ENCODE results near the gene KLF14.

The KLF14 gene

DNA sequence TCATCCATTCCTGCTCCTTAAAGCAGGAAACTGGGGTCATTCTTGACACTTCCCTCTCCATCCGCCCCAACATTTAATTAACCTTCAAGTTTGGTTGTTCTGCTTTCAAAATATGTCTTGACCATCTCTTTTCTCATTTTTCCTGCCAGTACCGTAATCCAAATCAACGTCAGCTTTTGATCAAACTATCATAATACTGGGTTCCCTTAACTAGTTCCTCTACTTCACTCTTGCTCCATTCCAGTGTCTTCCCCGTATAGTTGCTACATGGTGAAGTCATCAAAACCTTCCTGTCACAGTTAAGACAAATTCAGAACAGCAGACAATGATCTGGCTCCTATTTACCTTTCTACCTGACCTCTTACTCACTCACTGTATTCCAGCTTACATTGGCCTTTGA, 6.6 kb upstream of the KLF14 start:
- no peak overlapping the region for H3K4me3 ChIP-seq (ENCODE audit: low read length)
- H3K27me3 ChIP-seq (ENCODE audit: insufficient read depth, low read length), result peaks cover 28% of the 10 kb centered on the region
- H2AFZ ChIP-seq (ENCODE audit: low read depth, low read length), result no peak overlapping the region
- no peaks in the 10 kb centered on the region for H3K9me3 ChIP-seq (ENCODE audit: low read length)
- H3K36me3 ChIP-seq (ENCODE audit: insufficient read depth, low read length), result no peaks in the 10 kb centered on the region
- no peaks in the 10 kb centered on the region for H3K4me1 ChIP-seq (ENCODE audit: insufficient read depth, low read length)

DNA sequence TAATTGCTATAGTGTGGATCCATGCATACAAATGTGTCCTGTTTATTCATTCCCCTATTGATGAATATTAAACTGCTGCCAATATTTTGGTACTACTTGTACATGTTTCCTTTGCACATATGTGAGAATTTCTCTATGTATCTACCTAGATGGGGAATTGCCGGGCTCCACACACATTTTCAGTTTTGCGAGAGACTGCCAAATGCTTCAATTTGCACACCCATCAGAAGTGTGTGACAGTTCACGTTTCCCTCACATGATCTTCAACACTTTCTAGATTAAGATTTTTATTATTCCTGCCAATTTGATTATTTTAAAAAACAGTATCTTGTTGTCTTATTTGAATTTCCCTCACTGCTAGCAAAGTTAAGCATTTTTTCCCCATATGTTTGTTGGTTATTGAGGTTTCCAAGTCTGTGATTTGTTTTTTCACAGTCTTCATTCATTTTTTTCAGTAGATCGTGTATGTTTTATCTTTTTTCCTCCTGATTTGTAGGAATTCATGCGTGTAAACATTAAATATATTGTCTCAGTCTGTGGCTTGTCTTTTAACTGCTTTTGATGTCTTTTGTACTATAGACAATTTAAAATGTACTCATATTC, 2.4 kb upstream of the KLF14 start:
- H3K4me1 ChIP-seq (ENCODE audit: insufficient read depth, low read length), result no peaks in the 10 kb centered on the region
- no peak overlapping the region for H2AFZ ChIP-seq (ENCODE audit: low read depth, low read length)
- H3K9me3 ChIP-seq (ENCODE audit: low read length), result peaks cover 13% of the 10 kb centered on the region
- H3K36me3 ChIP-seq (ENCODE audit: insufficient read depth, low read length), result no peaks in the 10 kb centered on the region
- peaks cover 45% of the 10 kb centered on the region for H3K27me3 ChIP-seq (ENCODE audit: insufficient read depth, low read length)
- H3K4me3 ChIP-seq (ENCODE audit: low read length), result no peak overlapping the region

DNA sequence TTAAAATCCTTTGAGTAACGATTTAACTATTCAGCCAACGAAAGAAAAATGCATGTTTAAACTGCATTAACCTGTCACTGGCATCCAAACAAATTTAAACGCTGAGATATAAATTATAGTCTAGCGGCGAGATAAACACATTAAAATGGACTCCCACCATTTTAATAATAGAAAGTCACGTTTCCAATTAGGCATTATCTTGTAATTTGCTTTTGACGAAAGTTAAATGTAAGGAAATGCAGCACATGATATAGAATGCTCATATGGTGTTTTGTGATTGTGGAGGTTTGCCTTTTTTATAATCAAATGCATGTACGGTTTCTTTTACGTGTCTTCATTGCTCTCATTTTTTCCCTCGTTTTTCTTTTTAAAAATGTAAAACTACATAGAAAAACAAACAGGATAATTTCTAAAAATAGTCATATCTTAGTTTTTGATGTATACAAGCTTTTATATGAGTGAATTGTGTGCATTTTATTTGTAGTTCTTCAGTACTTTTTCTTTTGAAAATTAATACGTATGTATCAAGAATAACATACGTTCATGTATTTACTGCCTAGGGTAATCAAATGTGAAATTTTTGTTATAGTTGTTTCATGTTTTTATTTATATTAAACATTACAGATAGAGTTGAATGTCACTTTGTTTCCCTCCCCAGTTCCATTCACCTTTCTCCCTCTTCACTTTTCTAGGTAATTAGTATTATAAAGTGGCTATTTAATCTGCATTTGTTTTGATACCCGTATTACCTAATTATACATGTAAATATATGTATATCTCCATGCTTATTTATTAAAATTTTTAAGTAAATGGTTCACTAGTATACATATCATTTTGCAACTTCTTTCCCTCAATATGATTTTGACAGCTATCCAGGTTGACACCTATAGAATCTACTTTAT, 1.1 kb upstream of the KLF14 start:
- Histone ChIP-seq H3K36me3 (ENCODE audit: insufficient read depth, low read length) (no peaks in the 10 kb centered on the region), H2AFZ (ENCODE audit: low read depth, low read length) (no peak overlapping the region), H3K9me3 (ENCODE audit: low read length) (peaks cover 17% of the 10 kb centered on the region), H3K4me1 (ENCODE audit: insufficient read depth, low read length) (no peaks in the 10 kb centered on the region), H3K4me3 (ENCODE audit: low read length) (peak overlapping the region; percentile 47), H3K27me3 (ENCODE audit: insufficient read depth, low read length) (peaks cover 46% of the 10 kb centered on the region)

DNA sequence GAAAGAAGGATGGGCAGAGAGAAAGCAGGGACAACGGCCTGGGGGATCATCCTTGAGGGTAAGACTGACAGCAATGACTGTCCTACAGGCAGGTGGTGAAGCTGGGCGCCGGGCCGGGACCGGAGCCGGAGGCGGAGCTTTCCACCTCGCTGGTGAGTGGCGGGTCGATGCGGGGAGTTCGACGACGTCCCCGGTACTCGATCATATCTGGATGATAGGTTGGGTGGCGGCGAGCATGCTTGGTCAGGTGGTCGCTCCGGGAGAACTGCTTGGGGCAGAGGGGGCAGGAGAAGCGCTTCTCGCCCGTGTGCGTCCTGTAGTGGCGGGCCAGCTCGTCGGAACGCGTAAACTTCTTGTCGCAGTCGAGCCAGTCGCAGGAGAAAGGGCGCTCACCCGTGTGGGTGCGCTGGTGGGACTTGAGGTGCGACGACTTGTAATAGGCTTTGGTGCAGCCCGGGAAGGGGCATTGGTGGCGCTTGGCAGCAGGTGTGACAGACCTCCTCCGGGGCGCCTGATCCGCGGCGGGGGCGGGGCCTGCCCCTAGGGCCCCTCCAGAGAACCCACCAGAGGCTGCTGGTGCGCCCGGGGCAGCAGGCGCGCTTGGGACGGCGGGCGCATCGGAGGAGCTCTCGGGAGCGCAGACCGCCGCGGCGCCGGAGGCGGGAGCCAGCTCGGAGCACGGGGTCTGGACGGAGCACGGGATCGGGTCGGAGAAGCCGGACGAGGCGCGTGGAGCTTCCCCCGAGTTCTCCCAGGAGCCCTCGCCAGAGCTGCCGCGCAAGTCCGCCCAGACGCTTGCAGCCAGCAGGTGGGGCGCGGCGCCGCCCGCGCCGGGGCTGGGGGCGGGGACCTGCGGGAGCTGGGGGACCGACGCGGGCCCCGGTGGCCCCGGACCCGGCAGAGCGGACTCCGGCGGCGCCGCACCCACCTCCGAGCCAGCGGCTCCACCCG, 752 bp downstream of the KLF14 start:
- H2AFZ ChIP-seq (ENCODE audit: low read depth, low read length), result peak overlapping the region; percentile 78
- peaks cover 44% of the 10 kb centered on the region for H3K27me3 ChIP-seq (ENCODE audit: insufficient read depth, low read length)
- H3K9me3 ChIP-seq (ENCODE audit: low read length), result peaks cover 17% of the 10 kb centered on the region

DNA sequence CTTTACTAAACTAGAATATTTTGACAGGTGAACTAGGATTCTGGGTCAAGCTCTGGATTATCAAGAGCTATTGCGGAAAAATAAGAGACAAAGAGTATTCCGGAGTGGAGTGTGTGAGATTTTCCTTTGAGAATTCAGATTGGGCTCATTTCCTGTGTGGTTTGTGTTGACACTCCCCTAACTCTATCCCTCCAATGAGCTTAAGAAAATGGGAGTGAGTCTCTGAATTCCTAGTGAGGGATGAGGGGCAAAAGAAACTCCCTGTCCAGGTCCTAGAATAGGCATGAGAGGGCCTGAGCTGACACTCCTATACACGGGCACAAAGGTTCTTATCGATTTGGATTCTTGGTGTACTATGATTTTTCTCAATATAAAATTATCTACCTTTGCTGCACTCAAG, 10.2 kb downstream of the KLF14 start:
- Histone ChIP-seq H3K36me3 (ENCODE audit: insufficient read depth, low read length) (no peaks in the 10 kb centered on the region), H3K4me3 (ENCODE audit: low read length) (no peak overlapping the region), H2AFZ (ENCODE audit: low read depth, low read length) (no peak overlapping the region), H3K9me3 (ENCODE audit: low read length) (no peaks in the 10 kb centered on the region), H3K27me3 (ENCODE audit: insufficient read depth, low read length) (no peaks in the 10 kb centered on the region), H3K4me1 (ENCODE audit: insufficient read depth, low read length) (peaks cover 4% of the 10 kb centered on the region)

More for the DNA sequence above, 752 bp downstream of the KLF14 start:
- H3K36me3 ChIP-seq (ENCODE audit: insufficient read depth, low read length), result no peaks in the 10 kb centered on the region
- H3K4me1 ChIP-seq (ENCODE audit: insufficient read depth, low read length), result no peaks in the 10 kb centered on the region
- H3K4me3 ChIP-seq (ENCODE audit: low read length), result peak overlapping the region; percentile 47

DNA sequence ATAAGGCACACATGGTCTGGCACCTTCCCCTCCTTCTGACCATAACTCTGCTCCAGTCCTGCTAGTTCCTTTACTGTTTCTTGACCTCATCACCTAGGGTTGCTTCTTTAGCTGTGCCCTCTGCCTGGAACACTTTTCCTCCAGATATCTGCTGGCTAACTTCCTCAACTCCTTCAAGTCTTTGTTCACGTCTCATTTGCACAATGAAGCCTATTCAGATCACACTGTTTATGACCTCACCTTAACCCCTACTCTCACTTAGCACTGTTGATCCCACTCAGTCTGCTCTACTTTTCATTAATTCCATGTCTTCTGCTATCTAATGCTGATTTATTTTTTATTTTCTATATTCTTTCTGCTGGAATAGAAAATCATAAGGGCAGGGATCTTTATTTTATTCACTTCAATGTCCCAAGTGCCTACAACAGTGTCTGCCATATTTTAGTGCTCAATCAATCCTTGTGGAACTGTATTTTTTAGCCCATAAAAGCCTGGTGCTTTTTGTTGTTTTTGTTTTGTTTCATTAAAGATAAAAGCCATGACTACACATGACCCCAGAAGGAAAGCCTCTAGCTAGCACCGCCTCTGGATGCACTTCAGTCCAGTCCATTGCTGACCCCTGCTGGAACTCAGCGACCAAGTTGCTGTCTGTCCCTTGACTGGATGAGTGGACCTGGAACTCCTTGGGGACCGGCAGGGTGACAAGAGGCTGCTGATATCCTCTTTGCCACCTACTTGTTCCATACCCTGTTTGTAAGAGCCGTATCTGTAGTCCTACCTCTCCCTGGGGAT, 12.3 kb downstream of the KLF14 start:
- H2AFZ ChIP-seq (ENCODE audit: low read depth, low read length), result no peak overlapping the region
- H3K4me3 ChIP-seq (ENCODE audit: low read length), result no peak overlapping the region
- peaks cover 4% of the 10 kb centered on the region for H3K4me1 ChIP-seq (ENCODE audit: insufficient read depth, low read length)

DNA sequence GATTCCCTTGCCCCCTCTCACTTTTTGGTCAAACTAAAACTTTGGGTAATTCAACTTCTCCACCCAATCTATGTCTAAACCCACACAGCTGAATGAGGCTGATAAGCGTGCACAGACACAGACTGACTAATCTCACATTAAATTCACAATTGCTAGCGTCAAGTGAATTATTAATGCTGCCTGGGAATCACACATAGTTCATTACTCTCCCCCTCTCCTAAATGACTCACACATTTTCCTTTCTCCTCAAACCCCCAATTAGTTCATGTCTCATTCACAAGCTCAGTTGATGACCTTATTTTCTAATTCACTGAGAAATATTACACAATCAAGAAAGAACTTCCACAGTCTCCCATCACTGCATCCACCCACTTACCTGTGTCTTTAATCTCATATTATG, 14.5 kb downstream of the KLF14 start:
- Histone ChIP-seq H3K9me3 (ENCODE audit: low read length) (no peaks in the 10 kb centered on the region), H3K27me3 (ENCODE audit: insufficient read depth, low read length) (no peaks in the 10 kb centered on the region), H3K36me3 (ENCODE audit: insufficient read depth, low read length) (no peaks in the 10 kb centered on the region), H2AFZ (ENCODE audit: low read depth, low read length) (no peak overlapping the region), H3K4me1 (ENCODE audit: insufficient read depth, low read length) (peaks cover 4% of the 10 kb centered on the region), H3K4me3 (ENCODE audit: low read length) (no peak overlapping the region)

More for the DNA sequence above, 12.3 kb downstream of the KLF14 start:
- no peaks in the 10 kb centered on the region for H3K27me3 ChIP-seq (ENCODE audit: insufficient read depth, low read length)
- no peaks in the 10 kb centered on the region for H3K36me3 ChIP-seq (ENCODE audit: insufficient read depth, low read length)
- H3K9me3 ChIP-seq (ENCODE audit: low read length), result no peaks in the 10 kb centered on the region

DNA sequence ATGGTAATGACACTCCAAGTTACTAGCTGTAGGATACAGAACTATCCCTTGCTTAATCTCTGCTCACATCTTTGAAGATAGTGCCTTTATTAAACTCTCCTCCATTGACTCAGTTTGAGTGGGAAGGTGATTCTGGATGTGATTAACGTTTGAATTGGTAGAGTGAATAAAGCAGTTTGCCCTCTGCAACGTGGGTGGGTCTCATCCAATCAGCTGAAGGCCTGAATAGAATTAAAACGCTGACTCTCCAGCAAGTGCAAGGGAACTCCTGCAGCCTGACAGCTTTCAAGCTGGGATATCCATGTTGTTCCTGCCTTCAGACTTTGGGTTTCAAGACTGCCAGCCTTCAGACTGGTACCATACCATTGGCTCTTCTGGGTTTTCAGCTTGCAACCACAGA, 21.6 kb downstream of the KLF14 start:
- Histone ChIP-seq H3K9me3 (ENCODE audit: low read length) (no peaks in the 10 kb centered on the region), H2AFZ (ENCODE audit: low read depth, low read length) (no peak overlapping the region), H3K4me1 (ENCODE audit: insufficient read depth, low read length) (no peaks in the 10 kb centered on the region), H3K36me3 (ENCODE audit: insufficient read depth, low read length) (no peaks in the 10 kb centered on the region), H3K27me3 (ENCODE audit: insufficient read depth, low read length) (no peaks in the 10 kb centered on the region), H3K4me3 (ENCODE audit: low read length) (no peak overlapping the region)

DNA sequence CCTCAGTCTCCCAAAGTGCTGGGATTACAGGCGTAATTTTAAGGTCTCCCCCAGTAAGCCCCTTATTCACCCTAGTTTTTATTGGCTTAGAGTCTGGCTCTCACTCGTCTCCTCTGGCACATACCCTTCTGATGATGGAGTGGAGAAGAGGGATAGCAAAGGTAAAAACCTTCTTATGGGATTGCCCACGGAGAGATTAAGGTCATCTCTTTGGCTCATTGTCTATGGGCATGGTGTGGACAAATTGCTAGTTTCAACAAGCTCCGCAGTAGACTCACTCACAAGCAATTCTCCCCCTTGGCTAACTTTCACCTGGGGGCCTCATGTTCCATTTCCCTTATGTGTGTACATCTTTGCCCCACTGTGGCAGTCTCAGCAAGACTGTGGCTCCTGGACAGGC, 25.2 kb downstream of the KLF14 start:
- Histone ChIP-seq H3K36me3 (ENCODE audit: insufficient read depth, low read length) (no peaks in the 10 kb centered on the region), H3K27me3 (ENCODE audit: insufficient read depth, low read length) (no peaks in the 10 kb centered on the region), H2AFZ (ENCODE audit: low read depth, low read length) (no peak overlapping the region), H3K4me3 (ENCODE audit: low read length) (no peak overlapping the region), H3K9me3 (ENCODE audit: low read length) (no peaks in the 10 kb centered on the region), H3K4me1 (ENCODE audit: insufficient read depth, low read length) (no peaks in the 10 kb centered on the region)

DNA sequence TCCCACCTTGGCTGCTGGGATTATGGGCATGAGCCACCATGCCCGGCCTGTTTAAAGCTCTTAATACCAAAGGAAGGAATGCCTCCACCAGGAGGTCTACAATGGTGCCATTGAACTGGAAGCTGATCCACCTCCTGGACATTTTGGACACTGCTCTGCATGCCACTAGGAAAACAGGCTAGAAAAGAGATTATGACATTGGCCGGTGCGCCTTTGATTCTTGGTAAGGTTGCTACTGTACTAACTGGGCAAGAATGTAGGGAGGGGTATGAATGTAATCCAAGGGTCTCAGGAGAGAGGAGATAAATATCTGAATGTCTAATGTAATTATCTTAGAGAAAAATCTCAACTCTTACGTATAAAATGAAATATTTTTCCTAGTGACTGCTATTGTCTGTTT, 26.0 kb downstream of the KLF14 start:
- Histone ChIP-seq H2AFZ (ENCODE audit: low read depth, low read length) (no peak overlapping the region), H3K27me3 (ENCODE audit: insufficient read depth, low read length) (no peaks in the 10 kb centered on the region), H3K4me3 (ENCODE audit: low read length) (no peak overlapping the region), H3K4me1 (ENCODE audit: insufficient read depth, low read length) (no peaks in the 10 kb centered on the region), H3K36me3 (ENCODE audit: insufficient read depth, low read length) (no peaks in the 10 kb centered on the region), H3K9me3 (ENCODE audit: low read length) (no peaks in the 10 kb centered on the region)

DNA sequence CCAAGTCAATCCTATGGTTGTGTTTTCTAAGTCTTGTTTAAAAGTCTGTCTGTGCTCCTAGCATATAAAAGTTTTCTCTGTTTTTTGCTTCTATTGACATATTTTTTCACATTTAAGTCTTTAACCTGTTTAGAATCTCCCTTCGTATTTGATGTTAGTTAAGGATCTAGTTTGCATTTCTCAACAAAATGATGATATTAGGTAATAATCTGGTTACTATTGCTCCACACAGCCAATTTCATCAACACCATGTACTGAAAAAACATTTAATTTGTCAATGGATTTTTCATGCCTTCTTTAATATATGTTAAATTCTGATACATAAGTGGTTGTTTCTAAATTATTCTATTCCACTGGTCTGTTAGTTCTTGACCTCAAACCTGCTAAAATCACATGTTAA, 30.2 kb downstream of the KLF14 start:
- no peaks in the 10 kb centered on the region for H3K9me3 ChIP-seq (ENCODE audit: low read length)
- no peaks in the 10 kb centered on the region for H3K4me1 ChIP-seq (ENCODE audit: insufficient read depth, low read length)
- H2AFZ ChIP-seq (ENCODE audit: low read depth, low read length), result no peak overlapping the region
- H3K27me3 ChIP-seq (ENCODE audit: insufficient read depth, low read length), result no peaks in the 10 kb centered on the region
- H3K4me3 ChIP-seq (ENCODE audit: low read length), result no peak overlapping the region
- H3K36me3 ChIP-seq (ENCODE audit: insufficient read depth, low read length), result no peaks in the 10 kb centered on the region

DNA sequence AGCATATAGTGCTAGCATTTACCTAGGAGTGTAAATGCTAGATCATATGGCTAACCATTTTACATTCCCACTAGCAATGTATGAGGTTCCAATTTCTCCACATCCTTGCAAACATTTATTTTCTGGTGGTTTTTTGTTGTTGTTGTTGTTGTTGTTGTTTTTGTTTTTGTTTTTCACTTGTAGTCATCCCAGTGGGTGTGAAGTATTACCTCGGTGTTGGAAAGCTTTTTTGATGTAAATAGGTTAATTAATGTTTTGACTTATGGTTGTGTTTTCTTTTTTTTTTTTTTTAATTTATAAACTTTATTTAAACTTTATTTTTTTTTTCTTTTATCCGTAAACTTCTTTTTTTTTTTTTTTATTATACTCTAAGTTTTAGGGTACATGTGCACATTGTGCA, 32.4 kb downstream of the KLF14 start:
- H3K4me1 ChIP-seq (ENCODE audit: insufficient read depth, low read length), result no peaks in the 10 kb centered on the region
- no peak overlapping the region for H2AFZ ChIP-seq (ENCODE audit: low read depth, low read length)
- H3K27me3 ChIP-seq (ENCODE audit: insufficient read depth, low read length), result no peaks in the 10 kb centered on the region
- no peak overlapping the region for H3K4me3 ChIP-seq (ENCODE audit: low read length)
- no peaks in the 10 kb centered on the region for H3K9me3 ChIP-seq (ENCODE audit: low read length)
- H3K36me3 ChIP-seq (ENCODE audit: insufficient read depth, low read length), result no peaks in the 10 kb centered on the region
